HepG2 (cell line): ENCODE measurements around the gene ATG2B. TPM values are rescaled to one million over a fixed set of nuclear protein-coding genes. Genes with fewer than 3 reads are reported as not detected.

Experiments
- ATAC-seq: fragments of 200-7000 bp; cut with Tn5 transposase; 3 replicates; pipeline ENCODE4 v1.9.1; 2020; ENCODE audit warnings: mild to moderate bottlenecking, moderate library complexity
- BruUV-seq: library from RNA; stranded (reverse); fragments of 400-500 nt; replicated peaks from 2 replicates; lab custom pipeline; 2021; lab: Mats Ljungman, UMichigan
- CTCF ChIA-PET: fragments of 300-600 bp; formaldehyde crosslinking; extraction: SDS; loops from one replicate; lab custom pipeline; 2021; ENCODE audit warnings: low total read pairs, inconsistent platforms, low intra/inter-chr PET ratio; lab: Yijun Ruan, JAX
- POLR2A ChIA-PET: fragments of 350-600 bp; sonication (Branson Sonifier 250); formaldehyde crosslinking; loops from one replicate; lab custom pipeline; 2020; ENCODE audit warnings: antibody characterized with exemption, inconsistent platforms; lab: Yijun Ruan, JAX
- DNase-seq: peaks from one replicate; pipeline ENCODE4 v3.0.0-alpha.2; 2015; ENCODE audit warnings: low spot score
- FAIRE-seq: peaks from 3 replicates; lab custom pipeline; 2011; peaks lifted over from hg19 to GRCh38; lab: Jason Lieb, UNC
- H2AFZ ChIP-seq: one replicate; pipeline ENCODE4 v1.6.1; 2011; ENCODE audit warnings: low read length, inconsistent platforms
- H3K27ac ChIP-seq: fragments of 300-600 bp; 3 replicates; pipeline ENCODE4 v1.8.0; 2011; ENCODE audit warnings: mixed run types, mild to moderate bottlenecking, mixed read lengths, low read length, inconsistent platforms; ENCODE audit not compliant: insufficient read depth; ENCODE audit errors: extremely low read length
- H3K27me3 ChIP-seq, 2 experiments: fragments of 200-600 bp in 1 of 2; 2 replicates in 1 of 2; 3 replicates in 1 of 2; pipeline versions ENCODE4 v1.6.0 to v1.8.0; 2011; ENCODE audit warnings: low read length in 2 of 2, mild to moderate bottlenecking in 2 of 2, moderate library complexity in 2 of 2, inconsistent platforms in 1 of 2; ENCODE audit not compliant: insufficient read depth in 2 of 2, control insufficient read depth in 1 of 2
- H3K36me3 ChIP-seq, 2 experiments: fragments of 200-600 bp in 1 of 2; replicated peaks in 1 of 2; 2 replicates in 1 of 2; 3 replicates in 1 of 2; pipeline versions ENCODE4 v1.5.1 to v1.8.0; 2011; ENCODE audit warnings: low read length in 2 of 2, inconsistent platforms in 1 of 2; ENCODE audit not compliant: insufficient read depth in 2 of 2, control insufficient read depth in 1 of 2
- H3K4me1 ChIP-seq: 2 replicates; pipeline ENCODE4 v1.5.1; 2012; ENCODE audit warnings: low read length, inconsistent platforms; ENCODE audit not compliant: insufficient read depth
- H3K4me2 ChIP-seq: 2 replicates; pipeline ENCODE4 v1.6.0; 2011; ENCODE audit warnings: low read depth, low read length, inconsistent platforms
- H3K4me3 ChIP-seq, 3 experiments: fragments of 200-600 bp in 1 of 3; sonication (generic), shearing (Covaris generic) in 1 of 3; replicated peaks in 1 of 3; 2 replicates each; pipeline ENCODE4 v1.5.1; 2011 to 2016; ENCODE audit warnings: low read length in 3 of 3, inconsistent platforms in 2 of 3, low read depth in 2 of 3, mild to moderate bottlenecking in 2 of 3, control low read depth in 1 of 3, mixed read lengths in 1 of 3; ENCODE audit not compliant: insufficient read depth in 1 of 3
- H3K79me2 ChIP-seq: one replicate; pipeline ENCODE4 v1.6.1; 2011; ENCODE audit warnings: low read length, inconsistent platforms; ENCODE audit not compliant: insufficient read depth
- H3K9ac ChIP-seq: 2 replicates; pipeline ENCODE4 v1.6.0; 2011; ENCODE audit warnings: mild to moderate bottlenecking, low read depth, low read length, inconsistent platforms; ENCODE audit not compliant: insufficient read depth
- H3K9me3 ChIP-seq: 2 replicates; pipeline ENCODE4 v1.5.1; 2012; ENCODE audit warnings: mild to moderate bottlenecking, low read length
- H4K20me1 ChIP-seq: 2 replicates; pipeline ENCODE4 v1.6.0; 2011; ENCODE audit warnings: inconsistent platforms, mild to moderate bottlenecking, low read length, moderate library complexity; ENCODE audit not compliant: insufficient read depth
- HBP1 ChIP-seq: IDR thresholded peaks from 2 replicates; pipeline ENCODE4 v1.6.1; 2016; ENCODE audit warnings: low read depth, control low read depth
- HNF1B ChIP-seq: sonication (generic); formaldehyde crosslinking; IDR thresholded peaks from 2 replicates; pipeline ENCODE4 v1.5.1; 2020; ENCODE audit warnings: mild to moderate bottlenecking, moderate library complexity, missing genetic modification reagents
- MYPOP ChIP-seq: sonication (generic); formaldehyde crosslinking; IDR thresholded peaks from 2 replicates; pipeline ENCODE4 v1.8.1; 2023; ENCODE audit warnings: mild to moderate bottlenecking, moderate library complexity, missing genetic modification reagents
- NFYC ChIP-seq: IDR thresholded peaks from 2 replicates; pipeline ENCODE4 v1.6.1; 2016; ENCODE audit warnings: missing genetic modification reagents, missing compliant biosample characterization
- PRDM4 ChIP-seq: sonication (generic); formaldehyde crosslinking; IDR thresholded peaks from 2 replicates; pipeline ENCODE4 v1.9.0; 2021; ENCODE audit warnings: missing genetic modification reagents, borderline replicate concordance
- ZNF574 ChIP-seq: sonication (generic); formaldehyde crosslinking; IDR thresholded peaks from 2 replicates; pipeline ENCODE4 v1.4.0; 2020; ENCODE audit warnings: missing genetic modification reagents
- ZNF672 ChIP-seq: sonication (generic); formaldehyde crosslinking; IDR thresholded peaks from 2 replicates; pipeline ENCODE4 v1.8.1; 2022; ENCODE audit warnings: missing genetic modification reagents
- WGBS: methylation state at CpG from one replicate; pipeline ENCODE4 v1.1.6; 2017; ENCODE audit warnings: low lambda C conversion rate; 5-methylcytosine and 5-hydroxymethylcytosine counted together
- in situ Hi-C: cut with HindIII; loops from 2 replicates; pipeline ENCODE4 v1.10.0; 2017; ENCODE audit warnings: low pct_unique_long_range_greater_than_20kb; ENCODE audit not compliant: extremely low pct_ligation_motif_present
- intact Hi-C: fragments of 100-400 bp; cut with micrococcal nuclease; formaldehyde crosslinking; loops from one replicate; pipeline ENCODE4 v1.10.0; 2022; ENCODE audit not compliant: unreplicated experiment
- polyA plus RNA-seq, 8 experiments: library from polyadenylated mRNA; depleted of rRNA in 3 of 8; stranded (reverse) in 7 of 8; unstranded in 1 of 8; fragments of >200 nt; fragmentation: Illumina TruSeq in 4 of 8; extraction: Trizol in 4 of 8; gene quantifications; 2 replicates each; pipeline versions ENCODE4 v1.2.1 to v1.2.3, GENCODE V29; 2011 to 2016; ENCODE audit warnings: low read depth in 4 of 8, missing spikeins in 1 of 8, mixed read lengths in 1 of 8; ENCODE audit not compliant: insufficient read depth in 1 of 8
- total RNA-seq, 5 experiments: library from RNA; depleted of rRNA; stranded (reverse); fragments of >200 nt; fragmentation: Illumina TruSeq; extraction: Trizol; gene quantifications; 2 replicates each; pipeline ENCODE4 v1.2.3, GENCODE V29; 2016; ENCODE audit warnings: low read depth in 1 of 5

The ATG2B gene
- total and polyA plus RNA-seq, 2 of the 13 experiments (the other 11 are each of a cell fraction or from before 2014, with no cell fraction given), result 7.4 to 7.5 TPM

GRCh38 chr14:96264200-96264553 lies 99.0 kb downstream of the ATG2B start:
- Histone ChIP-seq H3K36me3 (no peaks in the 10 kb centered on the region), H3K4me2 (no peak overlapping the region), H3K4me3 (no peak overlapping the region), H3K79me2 (no peaks in the 10 kb centered on the region), H3K4me1 (peaks cover 13% of the 10 kb centered on the region), H3K9ac (no peak overlapping the region), H3K27ac (no peak overlapping the region), H2AFZ (no peak overlapping the region), H3K27me3 (peaks cover 1 to 31% of the 10 kb centered on the region in 2 experiments; a peak in 3 of 5 replicates), H3K9me3 (no peaks in the 10 kb centered on the region), H4K20me1 (no peaks in the 10 kb centered on the region)
- in situ Hi-C loops, result no loop called here
- TF ChIP-seq ZNF574 (CRISPR knock-in tag), result no peak
- no peak for TF ChIP-seq NFYC (CRISPR knock-in tag)
- TF ChIP-seq PRDM4 (CRISPR knock-in tag), result no peak
- TF ChIP-seq MYPOP (CRISPR knock-in tag), result no peak
- TF ChIP-seq HNF1B (CRISPR knock-in tag), result no peak
- TF ChIP-seq ZNF672 (CRISPR knock-in tag), result no peak
- TF ChIP-seq HBP1 (CRISPR knock-in tag), result no peak
- ATAC-seq (no peak), DNase-seq (no peak), FAIRE-seq (no peak)
- intact Hi-C loops, result loop anchor here (10.0 kb wide), 1 partner anchor 59 kb away; the partner anchor contains the start of gene BDKRB2
- no TSS peak for BruUV-seq
- 85% methylated on average over 11 of the region's 14 CpGs for WGBS
- POLR2A ChIA-PET, result no interaction called here
- CTCF ChIA-PET, result no interaction called here
